Measurements from ENCODE around the gene DERA.

DNA sequence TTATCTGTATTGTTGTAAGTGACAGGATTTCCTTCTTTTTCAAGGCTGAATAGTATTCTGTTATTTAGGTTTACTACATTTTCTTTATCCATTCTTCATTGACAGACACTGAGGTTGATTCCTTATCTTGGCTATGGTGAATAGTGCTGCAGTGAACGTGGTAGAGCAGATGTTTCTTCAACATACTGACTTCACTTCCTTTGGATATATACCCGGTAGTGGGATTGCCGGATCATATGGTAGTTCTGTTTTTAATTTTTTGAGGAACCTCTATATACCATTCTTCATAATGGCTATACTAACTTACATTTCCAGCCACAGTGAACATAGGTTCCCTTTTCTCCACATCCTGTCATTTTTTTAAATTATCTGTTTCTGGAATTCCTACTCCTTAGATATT is 21.8 kb downstream of the DERA start:
- TF ChIP-seq, protein P1, sequence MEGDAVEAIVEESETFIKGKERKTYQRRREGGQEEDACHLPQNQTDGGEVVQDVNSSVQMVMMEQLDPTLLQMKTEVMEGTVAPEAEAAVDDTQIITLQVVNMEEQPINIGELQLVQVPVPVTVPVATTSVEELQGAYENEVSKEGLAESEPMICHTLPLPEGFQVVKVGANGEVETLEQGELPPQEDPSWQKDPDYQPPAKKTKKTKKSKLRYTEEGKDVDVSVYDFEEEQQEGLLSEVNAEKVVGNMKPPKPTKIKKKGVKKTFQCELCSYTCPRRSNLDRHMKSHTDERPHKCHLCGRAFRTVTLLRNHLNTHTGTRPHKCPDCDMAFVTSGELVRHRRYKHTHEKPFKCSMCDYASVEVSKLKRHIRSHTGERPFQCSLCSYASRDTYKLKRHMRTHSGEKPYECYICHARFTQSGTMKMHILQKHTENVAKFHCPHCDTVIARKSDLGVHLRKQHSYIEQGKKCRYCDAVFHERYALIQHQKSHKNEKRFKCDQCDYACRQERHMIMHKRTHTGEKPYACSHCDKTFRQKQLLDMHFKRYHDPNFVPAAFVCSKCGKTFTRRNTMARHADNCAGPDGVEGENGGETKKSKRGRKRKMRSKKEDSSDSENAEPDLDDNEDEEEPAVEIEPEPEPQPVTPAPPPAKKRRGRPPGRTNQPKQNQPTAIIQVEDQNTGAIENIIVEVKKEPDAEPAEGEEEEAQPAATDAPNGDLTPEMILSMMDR (IDR thresholded peaks at IDR 0.05): no peak
- no peak for TF ChIP-seq EZH2phosphoT487 (IDR thresholded peaks at IDR 0.05)
